ENCODE data around the gene RUNX3.

Gene RUNX3

DNA sequence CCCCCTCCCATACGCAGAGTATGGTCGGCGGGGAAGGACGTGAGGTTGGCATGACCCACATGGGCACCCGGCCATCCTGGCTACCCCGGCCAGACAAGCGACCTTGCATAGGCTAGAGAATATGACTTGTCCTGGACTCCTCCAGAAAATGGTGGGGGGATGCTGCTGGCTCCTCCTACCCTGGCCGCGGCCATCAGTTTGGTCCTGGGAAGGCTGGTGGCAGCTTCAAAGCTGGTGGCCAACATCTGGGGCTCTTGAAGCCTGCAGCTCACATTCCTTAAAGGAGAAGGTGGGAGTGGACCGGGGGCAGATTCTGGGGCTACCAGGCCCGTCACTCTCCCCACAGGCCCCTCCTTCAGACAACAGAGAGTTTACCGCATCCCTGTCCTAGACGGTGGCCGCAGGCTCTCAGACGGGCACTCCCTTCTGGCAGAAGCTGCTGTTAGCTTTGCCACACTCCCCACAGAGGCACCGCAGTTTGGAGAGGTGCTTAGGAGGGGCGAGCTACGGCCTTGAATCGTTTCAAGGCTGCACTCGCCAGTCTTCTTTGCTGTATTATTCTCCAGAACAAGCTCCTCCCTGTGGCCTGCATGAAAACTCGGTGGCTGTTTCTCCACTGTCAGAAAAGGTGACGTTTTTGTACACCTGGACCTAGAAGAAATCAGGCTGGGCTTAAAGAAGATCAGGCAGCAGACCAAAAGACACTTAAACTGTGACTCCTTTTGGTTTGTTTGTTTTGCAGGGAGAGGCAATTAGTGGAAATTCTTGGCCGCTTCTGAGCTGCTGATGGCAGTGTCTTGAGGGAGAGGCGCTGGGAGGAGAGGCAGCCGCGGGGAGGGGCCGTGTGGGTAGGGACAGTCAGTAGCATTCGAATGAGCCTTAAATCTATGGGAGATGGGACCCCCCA, 68.0 kb downstream of the RUNX3 start:
- DNase-seq: no peak

DNA sequence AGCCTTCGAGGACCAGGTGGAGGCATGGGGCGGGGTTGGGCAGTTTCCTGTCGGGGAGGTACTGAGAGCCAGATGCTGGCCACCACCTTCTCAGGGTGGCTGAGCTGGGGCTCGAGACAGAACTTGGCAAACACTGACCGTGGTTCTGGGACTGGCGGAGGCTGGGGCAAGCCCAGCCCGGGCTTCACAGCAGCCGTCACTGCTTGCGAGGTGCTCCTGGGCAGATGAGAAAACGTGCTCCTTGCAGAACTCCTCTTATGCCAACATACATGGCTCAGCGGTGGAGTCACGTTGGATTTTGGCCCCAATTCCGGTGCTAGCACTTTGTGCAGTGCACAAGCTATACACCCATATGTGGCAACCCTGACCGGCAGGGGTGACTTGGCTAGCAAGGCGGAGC, 69.2 kb downstream of the RUNX3 start:
- no peak for DNase-seq

DNA sequence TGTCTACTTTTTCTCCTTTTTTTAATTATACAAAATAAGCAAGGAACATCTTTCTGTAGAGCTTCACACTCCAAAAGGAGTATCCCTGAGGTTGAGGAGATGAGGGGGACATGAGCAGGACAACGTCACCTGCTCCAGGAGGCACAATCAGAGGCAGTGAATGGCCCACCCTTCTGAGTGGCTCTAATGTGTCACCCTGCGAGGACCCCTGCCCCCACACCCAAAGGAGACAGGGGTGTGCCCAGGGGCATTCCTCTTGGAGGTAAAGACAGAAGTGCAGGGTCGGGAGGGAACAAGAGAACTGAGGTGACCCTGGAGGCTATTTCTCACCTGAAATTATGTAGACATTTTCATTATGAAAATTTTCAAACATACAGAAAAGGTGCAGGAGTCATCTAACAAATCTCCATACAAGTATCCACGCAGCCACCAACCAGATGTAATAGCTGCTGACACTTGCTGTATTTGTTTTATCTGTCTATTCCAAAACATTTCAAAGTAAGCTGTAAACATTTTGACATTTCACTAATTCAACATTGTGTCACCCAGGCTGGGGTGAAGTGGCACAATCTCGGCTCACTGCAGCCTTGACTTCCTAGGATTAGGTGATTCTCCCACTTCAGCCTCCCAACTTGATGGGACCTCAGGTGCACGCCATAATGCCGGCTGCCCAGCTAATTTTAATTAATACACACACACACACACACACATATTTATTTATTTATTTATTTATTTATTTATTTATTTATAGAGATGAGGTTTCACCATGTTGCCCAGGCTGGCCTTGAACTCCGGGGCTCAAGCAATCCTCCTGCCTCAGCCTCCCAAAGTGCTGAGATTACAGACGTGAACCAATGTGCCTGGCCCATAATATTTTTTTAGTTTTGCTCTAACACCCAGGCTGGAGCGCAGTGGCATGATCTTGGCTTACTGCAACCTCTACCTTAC, 70.7 kb downstream of the RUNX3 start:
- DNase-seq: no peak

DNA sequence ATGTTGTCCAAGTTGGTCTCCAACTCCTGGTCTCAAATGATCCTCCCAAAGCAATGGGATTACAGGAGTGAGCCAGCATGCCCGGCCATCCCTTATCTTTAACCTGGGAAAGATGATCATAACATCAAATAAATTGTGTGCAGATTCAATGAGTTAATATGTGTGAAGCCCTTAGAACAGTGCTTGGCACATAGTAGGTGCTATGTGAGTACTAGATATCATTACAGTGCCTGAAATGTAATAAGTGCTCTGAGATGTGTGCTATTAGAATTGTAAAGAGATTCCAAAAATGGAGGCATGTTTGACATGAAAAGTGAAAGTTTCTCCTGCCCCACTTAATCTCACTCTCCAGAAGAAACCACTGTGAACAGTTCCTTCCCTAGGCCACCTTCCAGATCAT, 71.8 kb downstream of the RUNX3 start:
- no peak for DNase-seq

DNA sequence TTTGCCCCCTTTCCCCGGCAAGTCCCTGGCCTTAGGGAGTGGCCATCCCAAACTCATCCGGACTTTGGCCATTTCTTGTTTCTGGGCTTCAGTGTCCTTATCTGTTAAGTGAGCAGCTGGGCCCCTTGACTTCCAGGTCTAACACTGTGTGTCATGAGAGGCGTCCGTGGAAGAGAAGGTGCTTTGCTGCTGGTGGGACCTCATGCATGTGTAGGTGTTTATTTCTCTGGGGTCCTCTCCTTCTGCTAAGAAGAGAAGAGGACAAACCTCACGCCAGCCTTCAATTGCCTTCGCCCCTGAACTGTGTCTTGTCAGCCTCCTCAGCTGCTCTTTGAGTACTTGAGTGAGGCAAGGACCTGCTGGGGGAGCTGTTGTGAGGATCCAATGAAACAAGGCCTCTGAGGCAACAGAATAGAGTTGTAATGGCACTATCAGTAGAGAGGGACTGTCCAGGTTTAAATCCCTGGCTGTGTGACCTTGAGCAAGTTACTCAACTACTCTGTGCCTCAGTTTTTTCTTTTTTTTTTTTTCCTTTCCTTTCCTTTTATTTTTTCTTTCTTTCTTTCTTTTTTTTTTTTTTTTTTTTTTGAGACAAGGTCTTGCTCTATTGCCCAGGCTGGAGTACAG, 72.5 kb downstream of the RUNX3 start:
- DNase-seq: no peak

DNA sequence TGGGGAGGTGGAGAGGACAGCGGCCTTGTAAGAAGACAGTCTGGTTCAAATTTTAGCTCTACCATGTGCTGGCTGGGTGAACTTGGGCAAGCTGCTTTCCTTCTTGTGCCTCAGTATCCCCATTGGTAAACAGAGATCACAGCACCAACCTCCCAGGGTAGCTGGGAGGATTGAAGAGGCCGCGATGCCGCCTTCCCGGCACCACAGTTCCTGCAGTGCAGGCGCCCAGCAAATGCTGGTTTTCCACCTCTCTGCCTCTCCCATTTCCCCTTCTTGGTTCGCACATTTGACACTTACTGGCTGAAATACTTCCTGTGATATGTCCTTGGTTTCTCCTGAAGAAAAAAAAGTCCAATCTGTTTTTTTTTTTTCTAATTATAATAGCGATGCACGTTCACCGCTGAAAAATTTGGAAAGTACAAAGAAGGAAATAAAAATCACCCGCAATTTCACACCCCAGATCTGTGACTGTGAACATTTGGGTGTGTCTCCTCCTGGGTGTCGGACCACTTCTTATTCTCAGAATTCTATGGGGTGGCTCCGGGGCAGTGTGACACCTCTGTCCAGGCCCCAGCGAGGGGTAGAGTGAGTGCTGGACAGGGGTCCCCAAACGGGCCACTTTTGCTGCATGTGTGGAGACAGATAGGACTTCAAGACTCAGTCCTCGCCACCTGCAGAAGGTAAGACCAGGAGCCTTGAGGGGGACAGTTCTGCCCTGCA, 73.1 kb downstream of the RUNX3 start:
- DNase-seq: no peak

DNA sequence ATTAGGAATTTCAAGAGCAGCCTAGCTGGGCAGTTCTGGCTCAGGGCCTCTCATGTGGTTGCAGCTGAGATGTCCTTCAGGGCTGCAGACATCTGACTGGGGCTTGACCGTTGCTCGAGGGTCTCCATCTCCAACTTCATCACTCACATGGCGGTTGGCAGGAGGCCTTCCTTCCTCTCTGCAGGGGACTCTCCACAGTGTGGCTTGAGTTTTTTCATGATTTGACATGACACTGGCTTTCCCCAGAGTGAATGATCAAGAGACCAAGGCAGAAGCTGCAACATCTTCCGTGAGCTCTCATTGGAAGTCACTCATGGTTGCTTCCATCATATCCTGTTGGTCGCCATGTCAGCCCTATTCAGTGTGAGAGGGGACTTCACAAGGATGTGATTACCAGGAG, 74.6 kb downstream of the RUNX3 start:
- no peak for DNase-seq

DNA sequence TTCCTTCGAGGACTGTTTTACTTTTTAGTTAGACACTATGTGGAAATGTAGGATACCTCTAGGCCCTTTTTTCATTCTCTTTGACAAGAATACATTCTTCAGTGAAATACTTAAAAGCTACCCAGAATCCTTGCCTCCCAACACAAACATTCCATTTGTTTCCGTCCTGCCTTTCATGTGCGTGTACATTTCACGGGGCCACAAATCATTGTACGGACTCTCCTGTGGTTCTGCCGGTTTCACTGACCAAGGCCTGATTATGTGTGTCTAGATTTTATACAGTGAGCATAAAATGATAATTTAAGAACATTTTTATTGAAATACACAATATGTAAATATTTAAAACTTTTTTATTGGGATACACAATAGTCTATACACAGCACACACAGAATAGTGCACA, 76.4 kb downstream of the RUNX3 start:
- no peak for DNase-seq

DNA sequence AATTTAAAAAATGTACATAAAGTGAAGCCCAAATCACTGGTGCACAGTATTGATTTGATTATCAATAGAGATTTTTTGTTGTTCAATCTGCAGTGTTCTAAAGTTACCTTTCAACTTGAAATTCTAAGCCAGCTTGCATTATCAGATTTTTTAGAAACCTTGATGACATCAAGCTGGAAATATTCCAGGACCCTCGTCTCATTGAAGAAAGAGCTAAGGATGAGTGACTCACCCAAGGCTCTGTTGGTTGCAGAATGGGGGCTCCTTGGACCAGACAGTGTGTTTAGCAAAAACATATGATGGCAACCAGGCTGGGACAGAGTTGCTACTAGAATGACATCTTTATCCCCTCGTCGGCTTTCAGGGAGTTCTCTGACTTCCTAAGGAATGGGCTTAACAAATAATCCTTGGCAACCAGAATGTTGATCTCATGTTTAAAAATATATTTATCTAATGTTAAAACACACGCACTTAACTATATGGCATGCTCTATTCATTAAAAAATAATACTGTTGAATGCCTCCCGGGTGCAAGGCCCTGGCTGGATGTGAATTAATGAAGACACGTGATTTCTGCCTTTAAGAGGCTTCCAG, 79.7 kb downstream of the RUNX3 start:
- DNase-seq: peak; percentile 61

DNA sequence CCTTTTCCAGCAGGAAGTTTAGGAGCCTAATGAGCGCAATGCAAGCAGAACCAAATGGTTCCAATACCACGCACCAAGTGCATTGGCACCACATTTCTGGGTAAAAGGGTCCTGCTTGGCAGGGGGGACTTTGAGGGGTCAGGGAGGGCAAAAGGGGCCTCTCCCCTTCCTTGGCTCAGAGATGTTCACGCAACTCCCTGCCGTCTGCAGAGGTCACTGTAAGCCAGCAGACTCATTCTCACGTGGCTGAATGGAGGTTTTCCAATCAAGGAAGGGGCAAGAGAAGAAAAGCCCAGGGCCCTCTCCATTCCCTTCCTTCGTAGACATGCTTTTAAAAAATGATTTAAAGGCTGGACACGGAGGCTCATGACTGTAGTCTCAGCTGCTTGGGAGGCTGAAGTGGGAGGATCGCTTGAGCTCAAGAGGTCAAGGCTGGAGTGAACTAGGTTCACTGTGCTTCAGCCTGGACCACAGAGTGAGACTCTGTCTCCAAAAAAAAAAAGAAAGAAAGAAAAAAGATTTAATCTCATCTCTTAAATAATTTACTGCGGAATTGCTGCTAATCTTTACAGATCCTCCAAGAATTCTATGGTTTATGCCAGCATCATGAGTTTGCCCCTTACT, 80.3 kb downstream of the RUNX3 start:
- DNase-seq: peak; percentile 39

Data from fibroblast of skin of scalp (primary cell).